BE2C (cell line): ENCODE measurements around the gene LRCOL1.

Experiments used
- DNase-seq: peaks from one replicate; pipeline ENCODE4 v3.0.0-alpha.2; 2020
- H3K27me3 ChIP-seq: fragments of 250-450 bp; sonication (Bioruptor Pico); 2 replicates; pipeline ENCODE4 v1.5.1; 2020; ENCODE audit warnings: mild to moderate bottlenecking
- H3K36me3 ChIP-seq: fragments of 250-450 bp; sonication (Bioruptor Pico); 2 replicates; pipeline ENCODE4 v1.5.1; 2020; ENCODE audit warnings: mild to moderate bottlenecking
- H3K4me1 ChIP-seq: fragments of 250-450 bp; sonication (Bioruptor Pico); 2 replicates; pipeline ENCODE4 v1.5.1; 2020
- H3K4me3 ChIP-seq: 2 replicates; pipeline ENCODE4 v1.5.1; 2011; ENCODE audit warnings: low read depth, low read length
- H3K9me3 ChIP-seq: fragments of 250-450 bp; sonication (Bioruptor Pico); 2 replicates; pipeline ENCODE4 v1.5.1; 2020
- TF ChIP-seq, protein P1 (sequence below): IDR thresholded peaks from 2 replicates; pipeline ENCODE4 v1.5.1; 2012; ENCODE audit warnings: mild to moderate bottlenecking, low read depth, low read length

The LRCOL1 gene

DNA sequence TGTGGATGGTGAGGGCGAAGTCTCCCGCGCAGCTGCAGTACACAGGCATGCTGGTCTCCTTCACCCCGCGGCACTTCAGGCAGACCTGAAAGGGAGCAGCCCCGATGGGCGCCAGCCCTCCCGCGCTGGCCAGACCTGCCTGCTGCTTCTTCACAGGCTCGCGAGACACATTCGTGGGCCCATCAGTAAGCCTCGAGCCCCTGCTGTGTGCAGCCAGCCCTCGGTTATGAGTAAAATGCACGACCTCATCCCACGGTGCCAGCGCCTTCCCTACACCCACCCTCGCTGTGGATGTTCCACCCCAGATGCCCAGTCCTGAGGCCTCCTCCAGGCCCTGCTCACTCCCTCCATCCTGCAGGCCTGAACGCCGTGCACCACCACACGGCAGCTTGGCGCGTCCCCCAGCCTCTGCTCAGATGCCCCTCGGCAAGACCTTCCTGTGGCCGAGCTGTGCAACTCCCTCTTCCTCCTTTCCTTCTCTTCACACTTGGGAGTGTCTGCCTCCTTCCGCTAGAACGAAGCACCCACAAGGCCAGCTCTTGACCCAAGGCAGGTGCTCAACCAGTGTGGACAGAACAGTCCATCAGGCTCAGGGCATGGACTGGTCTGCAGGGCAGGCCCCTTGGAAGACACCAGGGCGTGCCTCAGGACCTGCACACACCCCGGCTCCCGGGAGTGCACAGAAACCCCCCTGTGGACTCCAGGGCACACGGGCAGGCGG lies 14.7 kb upstream of the LRCOL1 start:
- no peak for DNase-seq
- TF ChIP-seq, protein P1, sequence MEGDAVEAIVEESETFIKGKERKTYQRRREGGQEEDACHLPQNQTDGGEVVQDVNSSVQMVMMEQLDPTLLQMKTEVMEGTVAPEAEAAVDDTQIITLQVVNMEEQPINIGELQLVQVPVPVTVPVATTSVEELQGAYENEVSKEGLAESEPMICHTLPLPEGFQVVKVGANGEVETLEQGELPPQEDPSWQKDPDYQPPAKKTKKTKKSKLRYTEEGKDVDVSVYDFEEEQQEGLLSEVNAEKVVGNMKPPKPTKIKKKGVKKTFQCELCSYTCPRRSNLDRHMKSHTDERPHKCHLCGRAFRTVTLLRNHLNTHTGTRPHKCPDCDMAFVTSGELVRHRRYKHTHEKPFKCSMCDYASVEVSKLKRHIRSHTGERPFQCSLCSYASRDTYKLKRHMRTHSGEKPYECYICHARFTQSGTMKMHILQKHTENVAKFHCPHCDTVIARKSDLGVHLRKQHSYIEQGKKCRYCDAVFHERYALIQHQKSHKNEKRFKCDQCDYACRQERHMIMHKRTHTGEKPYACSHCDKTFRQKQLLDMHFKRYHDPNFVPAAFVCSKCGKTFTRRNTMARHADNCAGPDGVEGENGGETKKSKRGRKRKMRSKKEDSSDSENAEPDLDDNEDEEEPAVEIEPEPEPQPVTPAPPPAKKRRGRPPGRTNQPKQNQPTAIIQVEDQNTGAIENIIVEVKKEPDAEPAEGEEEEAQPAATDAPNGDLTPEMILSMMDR, result no peak
- Histone ChIP-seq H3K4me3 (no peak overlapping the region), H3K36me3 (peaks cover 51% of the 10 kb centered on the region), H3K27me3 (peaks cover 11% of the 10 kb centered on the region), H3K9me3 (no peaks in the 10 kb centered on the region), H3K4me1 (peaks cover 19% of the 10 kb centered on the region)

DNA sequence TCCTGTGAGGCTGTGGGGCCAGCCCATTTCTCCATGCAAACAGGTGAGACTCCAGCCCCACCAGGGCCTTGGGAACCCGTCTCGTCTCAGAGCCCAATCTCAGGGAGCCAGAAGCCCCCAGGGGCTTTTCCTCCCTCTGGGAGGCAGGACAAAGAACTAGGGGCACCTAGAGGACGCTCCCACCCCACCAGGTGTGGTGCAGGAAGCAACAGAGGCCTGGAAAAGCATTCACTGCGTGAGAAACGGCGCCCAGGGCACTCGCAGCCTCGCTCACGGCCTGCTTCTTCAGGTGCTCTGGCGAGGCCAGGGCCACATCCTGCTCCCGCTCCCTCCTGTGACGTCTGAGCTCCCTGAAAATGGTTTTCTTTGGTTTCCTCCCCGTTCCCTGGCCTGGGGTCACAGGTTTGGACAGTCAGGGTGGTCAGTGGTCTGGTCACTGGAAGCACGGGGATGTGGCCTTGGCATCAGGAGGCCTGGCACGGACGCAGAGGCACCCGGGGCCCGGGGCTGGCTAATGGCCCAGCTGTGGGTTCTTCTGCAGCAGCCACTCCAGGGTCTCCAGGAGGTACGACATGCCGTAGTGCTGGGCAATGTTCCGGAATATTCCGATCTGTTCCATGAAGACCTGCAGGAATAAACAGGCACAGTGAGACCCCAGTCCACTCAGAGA lies 13.9 kb upstream of the LRCOL1 start:
- DNase-seq, result no peak
- TF ChIP-seq, protein P1, result no peak
- peaks cover 46% of the 10 kb centered on the region for H3K36me3 ChIP-seq
- peaks cover 15% of the 10 kb centered on the region for H3K27me3 ChIP-seq
- H3K4me1 ChIP-seq, result peaks cover 19% of the 10 kb centered on the region
- no peak overlapping the region for H3K4me3 ChIP-seq
- H3K9me3 ChIP-seq, result no peaks in the 10 kb centered on the region

DNA sequence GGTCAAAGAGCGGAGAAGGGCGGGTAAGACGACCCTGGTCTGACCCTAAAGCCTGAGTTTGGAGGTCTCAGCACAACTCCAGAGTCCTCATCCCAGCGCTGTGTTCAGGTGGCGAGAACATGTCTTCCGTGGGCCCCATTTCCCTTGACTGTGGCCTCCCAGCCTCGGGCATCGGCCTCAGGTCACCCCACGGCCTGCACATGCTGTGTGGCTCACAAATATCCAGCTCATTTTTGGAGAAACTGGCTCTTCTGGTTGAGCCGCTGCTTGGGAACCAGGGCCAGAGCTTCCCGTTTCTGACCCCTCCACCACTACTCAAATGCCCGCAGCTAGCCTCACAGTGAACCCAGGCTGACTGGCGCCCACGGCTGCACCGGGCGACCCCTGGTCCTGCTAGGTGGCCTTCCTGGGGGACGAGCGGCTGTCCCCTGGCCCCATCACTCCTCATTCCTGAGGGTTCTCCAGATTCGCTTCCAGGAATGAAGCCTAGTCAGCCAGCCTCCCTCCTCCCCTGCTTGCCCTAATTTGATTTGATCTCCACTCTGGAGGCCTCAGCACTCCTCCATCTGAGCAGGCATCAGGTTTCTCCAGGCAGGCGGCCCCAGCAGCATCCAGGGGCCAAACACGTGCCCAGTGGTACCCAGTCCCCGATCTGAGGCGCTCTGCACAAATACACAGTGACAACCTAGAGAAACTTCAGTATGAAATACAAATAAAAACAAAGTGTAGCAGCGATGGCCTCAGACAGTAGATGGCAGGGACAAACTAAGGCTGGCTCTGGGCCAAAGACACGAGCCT lies 12.9 kb upstream of the LRCOL1 start:
- Histone ChIP-seq H3K9me3 (no peaks in the 10 kb centered on the region), H3K4me1 (peaks cover 19% of the 10 kb centered on the region), H3K27me3 (peaks cover 21% of the 10 kb centered on the region), H3K4me3 (no peak overlapping the region), H3K36me3 (peaks cover 43% of the 10 kb centered on the region)
- DNase-seq, result peak; percentile 53
- TF ChIP-seq, protein P1, result no peak

DNA sequence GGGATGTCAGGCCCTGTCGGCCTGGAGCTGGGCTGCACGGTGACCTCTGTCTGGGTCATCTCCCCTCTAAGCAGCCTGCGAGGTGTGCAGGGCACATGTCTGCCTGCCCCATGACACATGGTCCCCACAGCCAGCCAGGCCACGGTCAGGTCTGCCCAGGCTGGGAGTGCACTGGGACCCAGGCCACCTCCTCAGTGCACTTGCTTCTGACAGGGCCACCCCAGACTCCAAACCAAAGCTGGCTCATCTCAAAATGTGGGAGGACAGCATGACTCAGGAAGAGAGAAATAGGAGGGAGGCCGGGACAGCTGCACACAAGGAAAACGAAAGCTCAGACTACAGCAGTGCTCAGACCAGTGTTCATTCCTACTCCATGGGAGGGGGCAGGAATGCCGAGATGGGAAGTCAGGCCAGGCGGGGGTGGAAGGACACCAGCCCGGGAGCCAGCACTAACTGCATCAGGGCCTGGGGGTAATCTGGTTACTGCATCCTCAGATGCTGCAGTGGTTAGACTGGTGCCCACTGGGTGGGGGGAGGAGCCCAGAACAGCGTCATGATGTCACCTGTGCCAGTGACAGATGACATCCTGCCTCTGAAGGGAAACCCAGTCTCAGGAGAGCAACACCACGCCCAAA lies 12.2 kb upstream of the LRCOL1 start:
- peak; percentile 18 for DNase-seq
- H3K36me3 ChIP-seq, result peaks cover 40% of the 10 kb centered on the region
- no peak overlapping the region for H3K4me3 ChIP-seq
- no peaks in the 10 kb centered on the region; the same call in 1 of the 2 replicates for H3K9me3 ChIP-seq
- peaks cover 19% of the 10 kb centered on the region for H3K4me1 ChIP-seq
- peaks cover 27% of the 10 kb centered on the region for H3K27me3 ChIP-seq
- TF ChIP-seq, protein P1, result no peak

DNA sequence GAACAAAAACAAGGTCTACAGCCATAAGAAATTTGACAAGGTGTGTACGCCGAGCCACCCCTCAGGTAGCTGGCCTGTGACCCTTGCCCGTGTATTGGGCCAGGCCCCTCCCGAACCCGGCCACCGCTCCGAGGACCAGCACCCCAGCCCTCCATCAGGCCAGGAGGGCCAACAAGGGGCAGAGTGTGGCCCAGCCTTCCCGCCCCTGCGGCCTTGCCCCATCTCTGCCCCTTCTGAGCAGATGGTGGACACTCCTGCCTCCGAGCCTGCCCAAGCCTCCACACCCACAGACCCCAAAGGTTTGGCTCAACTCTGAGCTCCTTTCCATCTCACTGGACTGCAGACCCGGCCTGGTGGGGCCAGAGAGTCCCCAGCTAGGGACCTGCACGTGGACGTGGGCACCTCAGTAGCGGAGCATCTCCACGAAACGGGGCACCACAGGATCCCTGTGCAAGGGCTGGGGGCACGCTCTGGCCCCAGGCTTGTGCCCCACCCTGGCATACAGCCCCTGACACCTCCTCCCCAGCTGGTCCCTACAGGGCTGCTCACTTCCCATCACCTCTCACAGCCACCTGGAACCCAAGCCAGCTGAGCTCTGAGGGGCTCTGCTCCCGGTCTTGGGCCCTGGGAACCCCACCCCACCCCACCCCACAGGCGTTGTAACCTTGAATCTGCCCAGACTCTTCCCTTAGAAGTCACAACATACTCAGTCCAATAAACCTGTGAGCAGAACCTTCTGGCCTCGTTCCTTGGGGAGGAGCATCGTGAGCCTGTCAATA lies 11.5 kb upstream of the LRCOL1 start:
- Histone ChIP-seq H3K4me3 (no peak overlapping the region), H3K36me3 (peaks cover 40% of the 10 kb centered on the region), H3K4me1 (peaks cover 19% of the 10 kb centered on the region), H3K9me3 (peaks cover 3% of the 10 kb centered on the region), H3K27me3 (peaks cover 34% of the 10 kb centered on the region)
- TF ChIP-seq, protein P1, result no peak
- DNase-seq, result no peak
